GM10266 (cell line): Measurements from ENCODE around the gene IFI16.
"Not testable (repeated sequence)": the region's sequence is repeated elsewhere in the genome, so short reads cannot be mapped to it uniquely, and the experiment has no call there.

Source experiments
- DNase-seq: peaks from one replicate; pipeline ENCODE4 v3.0.0; 2012; ENCODE audit errors: extremely low spot score
- CTCF ChIP-seq: IDR thresholded peaks from 2 replicates; pipeline ENCODE4 v1.5.1; 2012; ENCODE audit warnings: mild to moderate bottlenecking, low read depth; ENCODE audit not compliant: control insufficient read depth, insufficient read depth; ENCODE audit errors: missing control alignments

The IFI16 gene

GRCh38 chr1:159098596-159098995, 88.9 kb downstream of the IFI16 start:
- TF ChIP-seq CTCF: no peak
- DNase-seq: no peak

GRCh38 chr1:159100589-159100988, 90.9 kb downstream of the IFI16 start:
- TF ChIP-seq CTCF: no peak

GRCh38 chr1:159103021-159103420, 93.3 kb downstream of the IFI16 start:
- not testable (repeated sequence) for DNase-seq

More at GRCh38 chr1:159100589-159100988, 90.9 kb downstream of the IFI16 start:
- no peak for DNase-seq
